Panc1 (cell line): ENCODE results near the gene MPPED2. TPM values are rescaled to one million over a fixed set of nuclear protein-coding genes. Genes with fewer than 3 reads are reported as not detected.

Experiments used
- ATAC-seq: fragments of 200-7000 bp; cut with Tn5 transposase; 2 replicates; pipeline ENCODE4 v1.9.1; 2020; ENCODE audit warnings: mild to moderate bottlenecking, moderate library complexity
- BruUV-seq: library from RNA; stranded (reverse); fragments of 400-500 nt; replicated peaks from 2 replicates; lab custom pipeline; 2021; lab: Mats Ljungman, UMichigan
- CTCF ChIA-PET: fragments of 300-600 bp; sonication (Branson Sonifier 250); formaldehyde crosslinking; loops from one replicate; lab custom pipeline; 2022; ENCODE audit warnings: antibody characterized with exemption; lab: Charles Lee
- POLR2A ChIA-PET: fragments of 300-600 bp; sonication (Branson Sonifier 250); formaldehyde crosslinking; loops from one replicate; lab custom pipeline; 2022; ENCODE audit warnings: antibody characterized with exemption; lab: Charles Lee
- DNase-seq: peaks from one replicate; pipeline ENCODE4 v3.0.0-alpha.2; 2010; ENCODE audit warnings: low read depth, low spot score
- H3K27ac ChIP-seq: 2 replicates; pipeline ENCODE4 v1.5.1; 2011; ENCODE audit warnings: mild to moderate bottlenecking, low read length, inconsistent platforms
- H3K27me3 ChIP-seq: fragments of 200-500 bp; sonication (Bioruptor generic); 2 replicates; pipeline ENCODE4 v1.6.0; 2014; ENCODE audit warnings: low read length, inconsistent platforms; ENCODE audit not compliant: control insufficient read depth, insufficient read depth
- H3K36me3 ChIP-seq: fragments of 200-500 bp; sonication (Bioruptor generic); 2 replicates; pipeline ENCODE4 v1.5.1; 2014; ENCODE audit warnings: inconsistent platforms, mild to moderate bottlenecking, low read length, moderate library complexity; ENCODE audit not compliant: control insufficient read depth, insufficient read depth
- H3K4me1 ChIP-seq: 2 replicates; pipeline ENCODE4 v1.5.1; 2011; ENCODE audit warnings: inconsistent platforms, mild to moderate bottlenecking, low read length, moderate library complexity; ENCODE audit not compliant: control insufficient read depth, insufficient read depth
- H3K4me3 ChIP-seq, 2 experiments: 2 replicates each; pipeline ENCODE4 v1.5.1; 2011 to 2012; ENCODE audit warnings: low read depth in 2 of 2, low read length in 2 of 2, mild to moderate bottlenecking in 2 of 2, inconsistent platforms in 1 of 2, moderate library complexity in 1 of 2
- H3K9me3 ChIP-seq: fragments of 200-500 bp; sonication (Bioruptor generic); 2 replicates; pipeline ENCODE4 v1.5.1; 2014; ENCODE audit warnings: low read depth, mild to moderate bottlenecking, inconsistent platforms, low read length, moderate library complexity; ENCODE audit not compliant: control insufficient read depth, insufficient read depth
- CTCF ChIP-seq: fragments of 450-650 bp; IDR thresholded peaks from 2 replicates; pipeline ENCODE4 v1.5.1; 2017; ENCODE audit warnings: mild to moderate bottlenecking
- POLR2AphosphoS5 ChIP-seq: IDR thresholded peaks from 2 replicates; pipeline ENCODE4 v1.6.1; 2012; ENCODE audit warnings: mild to moderate bottlenecking, low read depth, low read length, moderate library complexity
- REST ChIP-seq, 2 experiments: IDR thresholded peaks; 2 replicates each; pipeline ENCODE4 v1.6.1; 2011 to 2012; ENCODE audit warnings: low read depth in 2 of 2, control low read depth in 1 of 2, low read length in 1 of 2, mild to moderate bottlenecking in 1 of 2, moderate library complexity in 1 of 2; ENCODE audit not compliant: insufficient read depth in 1 of 2
- SIN3A ChIP-seq: IDR thresholded peaks from 2 replicates; pipeline ENCODE4 v1.6.1; 2012; ENCODE audit warnings: low read depth, mild to moderate bottlenecking, low read length, moderate library complexity, borderline replicate concordance; ENCODE audit not compliant: insufficient read depth
- TCF7L2 ChIP-seq: IDR thresholded peaks from 2 replicates; pipeline ENCODE4 v1.6.1; 2011; ENCODE audit warnings: mild to moderate bottlenecking, low read depth, low read length, inconsistent platforms
- in situ Hi-C: cut with HindIII; loops from 2 replicates; pipeline ENCODE4 v1.10.0; 2016; ENCODE audit warnings: low sequenced_read_pairs, low pct_unique_long_range_greater_than_20kb
- intact Hi-C: fragments of 100-400 bp; cut with micrococcal nuclease; formaldehyde crosslinking; loops from one replicate; pipeline ENCODE4 v1.10.0; 2022; ENCODE audit not compliant: unreplicated experiment
- total RNA-seq: library from RNA; stranded (reverse); gene quantifications from one replicate; pipeline ENCODE4 v1.2.1, GENCODE V29; 2021; ENCODE audit not compliant: unreplicated experiment

Gene MPPED2
- total RNA-seq, 1 experiment from 2014 or later = not detected

- no TSS peak for BruUV-seq
- POLR2A ChIA-PET = no interaction called here
- in situ Hi-C loops = no loop called here
- intact Hi-C loops = no loop called here
- Histone ChIP-seq H3K4me1 (no peaks in the 10 kb centered on the region), H3K36me3 (no peaks in the 10 kb centered on the region), H3K27ac (no peak overlapping the region), H3K4me3 (no peak overlapping the region), H3K9me3 (no peaks in the 10 kb centered on the region), H3K27me3 (no peaks in the 10 kb centered on the region)
- CTCF ChIA-PET = no interaction called here
- ATAC-seq = no peak
- DNase-seq = no peak
- no peak for TF ChIP-seq TCF7L2
- TF ChIP-seq POLR2AphosphoS5 = no peak
- TF ChIP-seq CTCF = no peak
- TF ChIP-seq SIN3A = no peak
- TF ChIP-seq REST (IDR thresholded peaks at IDR 0.05; ENCODE audit: insufficient read depth in 1 of 2, low read depth in 2 of 2, low read length in 1 of 2) = no peak
These were observed 97.7 kb downstream of the MPPED2 start for GRCh38 chr11:30488304-30488998.

- H3K4me1 ChIP-seq = no peaks in the 10 kb centered on the region
- H3K36me3 ChIP-seq = no peaks in the 10 kb centered on the region
- ATAC-seq (no peak), DNase-seq (no peak)
- ChIA-PET POLR2A (no interaction called here), CTCF (no interaction called here)
- no peaks in the 10 kb centered on the region for H3K9me3 ChIP-seq
- no peaks in the 10 kb centered on the region for H3K27me3 ChIP-seq
- TF ChIP-seq POLR2AphosphoS5 = no peak
- no peak for TF ChIP-seq TCF7L2
- no peak for TF ChIP-seq CTCF
- no peak for TF ChIP-seq REST (IDR thresholded peaks at IDR 0.05; ENCODE audit: insufficient read depth in 1 of 2, low read depth in 2 of 2, low read length in 1 of 2)
- no peak for TF ChIP-seq SIN3A
- no peak overlapping the region for H3K4me3 ChIP-seq
- intact Hi-C loops = no loop called here
- BruUV-seq = no TSS peak
- no peak overlapping the region for H3K27ac ChIP-seq
- in situ Hi-C loops = no loop called here
These were observed 98.8 kb downstream of the MPPED2 start for GRCh38 chr11:30487200-30487898.
